ENCODE data around the gene BMPR1A.

BMPR1A gene

GRCh38 chr10:86765548-86765947, 9.1 kb downstream of the BMPR1A start:
- DNase-seq (ENCODE audit: low read depth) = no peak

GRCh38 chr10:86768412-86769062, 12.1 kb downstream of the BMPR1A start:
- DNase-seq (ENCODE audit: low read depth) = no peak

- no peak for DNase-seq (ENCODE audit: low read depth)
Observed at GRCh38 chr10:86769991-86770390, 13.6 kb downstream of the BMPR1A start.

- DNase-seq (ENCODE audit: low read depth) = no peak
Observed at GRCh38 chr10:86770412-86770960, 14.1 kb downstream of the BMPR1A start.

- DNase-seq (ENCODE audit: low read depth) = no peak
Observed at GRCh38 chr10:86773498-86773897, 17.1 kb downstream of the BMPR1A start.

- no peak for DNase-seq (ENCODE audit: low read depth)
Observed at GRCh38 chr10:86775056-86775869, 18.8 kb downstream of the BMPR1A start.

GRCh38 chr10:86775870-86776180, 19.4 kb downstream of the BMPR1A start:
- no peak for DNase-seq (ENCODE audit: low read depth)

GRCh38 chr10:86779220-86780017, 23.0 kb downstream of the BMPR1A start:
- peak; percentile 33 for DNase-seq (ENCODE audit: low read depth)

GRCh38 chr10:86782701-86783418, 26.4 kb downstream of the BMPR1A start:
- DNase-seq (ENCODE audit: low read depth) = no peak

- DNase-seq (ENCODE audit: low read depth) = no peak
Observed at GRCh38 chr10:86785037-86785436, 28.6 kb downstream of the BMPR1A start.

GRCh38 chr10:86785968-86786367, 29.5 kb downstream of the BMPR1A start:
- DNase-seq (ENCODE audit: low read depth) = no peak

- DNase-seq (ENCODE audit: low read depth) = no peak
Observed at GRCh38 chr10:86786368-86786767, 29.9 kb downstream of the BMPR1A start.

GRCh38 chr10:86790394-86790793, 34.0 kb downstream of the BMPR1A start:
- DNase-seq (ENCODE audit: low read depth) = no peak

- no peak for DNase-seq (ENCODE audit: low read depth)
Observed at GRCh38 chr10:86792461-86793167, 36.2 kb downstream of the BMPR1A start.

- no peak for DNase-seq (ENCODE audit: low read depth)
Observed at GRCh38 chr10:86793696-86794095, 37.3 kb downstream of the BMPR1A start.

- peak; percentile 47 for DNase-seq (ENCODE audit: low read depth)
Observed at GRCh38 chr10:86795353-86795752, 38.9 kb downstream of the BMPR1A start.

- DNase-seq (ENCODE audit: low read depth) = no peak
Observed at GRCh38 chr10:86798025-86798424, 41.6 kb downstream of the BMPR1A start.

- DNase-seq (ENCODE audit: low read depth) = peak; percentile 38
Observed at GRCh38 chr10:86798611-86799010, 42.2 kb downstream of the BMPR1A start.

GRCh38 chr10:86799188-86799845, 42.9 kb downstream of the BMPR1A start:
- DNase-seq (ENCODE audit: low read depth) = no peak

- no peak for DNase-seq (ENCODE audit: low read depth)
Observed at GRCh38 chr10:86801995-86802394, 45.6 kb downstream of the BMPR1A start.
